Spinal cord (tissue), 10 donors: ENCODE results near the gene CSNK1A1. TPM values are rescaled to one million over a fixed set of nuclear protein-coding genes. Genes with fewer than 3 reads are reported as not detected.
A peak's percentile ranks its signal among the peaks of the same experiment; 100 is the strongest.

Experiments
- DNase-seq, 6 donors: peaks; one replicate each; pipeline versions ENCODE4 v3.0.0 to v3.0.0-alpha.2; 2013 to 2015; ENCODE audit warnings: low spot score in 6 of 6, low read depth in 4 of 6
- H3K27ac ChIP-seq: one replicate; pipeline ENCODE4 v1.5.1; 2013; ENCODE audit warnings: low read depth, low read length, control low read depth
- H3K27me3 ChIP-seq: one replicate; pipeline ENCODE4 v1.6.1; 2013; ENCODE audit warnings: low read length; ENCODE audit not compliant: control insufficient read depth, insufficient read depth
- H3K36me3 ChIP-seq: one replicate; pipeline ENCODE4 v1.6.1; 2013; ENCODE audit warnings: low read length; ENCODE audit not compliant: control insufficient read depth, insufficient read depth
- H3K4me1 ChIP-seq: one replicate; pipeline ENCODE4 v1.6.1; 2013; ENCODE audit warnings: low read length; ENCODE audit not compliant: control insufficient read depth, insufficient read depth
- H3K4me3 ChIP-seq: one replicate; pipeline ENCODE4 v1.5.1; 2013; ENCODE audit warnings: low read depth, low read length, control low read depth
- H3K9me3 ChIP-seq: one replicate; pipeline ENCODE4 v1.6.1; 2013; ENCODE audit warnings: low read length; ENCODE audit not compliant: control insufficient read depth, insufficient read depth
- whole genome bisulfite sequencing: methylation state at CpG from one replicate; pipeline ENCODE4 v1.1.5; 2013; ENCODE audit warnings: missing lambda C conversion rate; ENCODE audit not compliant: insufficient coverage; 5-methylcytosine and 5-hydroxymethylcytosine counted together
- polyA plus RNA-seq, 2 donors: library from polyadenylated mRNA; unstranded; fragments of 120-200 nt; gene quantifications; one replicate each; pipeline ENCODE4 v1.2.1, GENCODE V29; 2013; ENCODE audit not compliant: insufficient read length in 2 of 2
- total RNA-seq, 2 donors: library from RNA; depleted of rRNA in 1 of 2; stranded (reverse); fragments of 120-200 nt in 1 of 2; fragments of >200 nt in 1 of 2; gene quantifications; one replicate each; pipeline versions ENCODE4 v1.2.3 to v1.2.4, GENCODE V29; 2013 to 2014
- donor health status: healthy.

CSNK1A1 gene
- total and polyA plus RNA-seq, 4 donors: 145 to 310 (median 226) TPM

DNA sequence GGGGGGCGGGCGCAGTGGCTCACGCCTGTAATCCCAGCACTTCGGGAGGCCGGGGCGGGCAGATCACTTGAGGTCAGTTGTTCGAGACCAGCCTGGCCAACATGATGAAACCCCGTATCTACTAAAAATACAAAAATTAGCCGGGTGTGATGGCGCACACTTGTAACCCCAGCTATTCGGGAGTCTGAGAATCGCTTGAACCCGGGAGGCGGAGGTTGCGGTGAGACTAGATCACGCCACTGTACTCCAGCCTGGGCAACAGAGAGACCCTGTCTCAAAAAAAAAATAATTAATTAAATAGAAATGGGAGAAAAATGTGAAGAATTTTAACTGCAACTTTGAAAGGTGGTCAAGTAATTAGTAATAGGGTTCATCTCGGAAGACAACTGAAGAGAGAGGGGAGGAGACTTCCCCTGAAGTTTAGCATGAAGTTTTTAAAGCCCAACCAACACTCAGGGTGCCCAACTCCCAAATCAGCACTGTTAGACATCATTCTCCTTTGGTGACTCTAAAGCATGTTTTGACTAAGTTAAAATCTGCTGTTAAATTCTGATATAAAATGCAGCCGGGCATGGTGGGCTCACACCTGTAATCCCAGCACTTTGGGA, 1.4 kb upstream of the CSNK1A1 start:
- no peak overlapping the region for H3K4me3 ChIP-seq
- H3K9me3 ChIP-seq: no peaks in the 10 kb centered on the region
- no peak overlapping the region for H3K27ac ChIP-seq
- H3K27me3 ChIP-seq: no peaks in the 10 kb centered on the region
- 100% methylated on average over 1 of the region's 18 CpGs for WGBS
- no peak for DNase-seq
- peaks cover 7% of the 10 kb centered on the region for H3K36me3 ChIP-seq
- H3K4me1 ChIP-seq: peaks cover 14% of the 10 kb centered on the region

GRCh38 chr5:149552038-149552494, 827 bp upstream of the CSNK1A1 start:
- peaks cover 15% of the 10 kb centered on the region for H3K4me1 ChIP-seq
- peak overlapping the region; percentile 95 for H3K4me3 ChIP-seq
- no peak for DNase-seq
- peaks cover 7% of the 10 kb centered on the region for H3K36me3 ChIP-seq
- peak overlapping the region; percentile 97 for H3K27ac ChIP-seq
- no peaks in the 10 kb centered on the region for H3K27me3 ChIP-seq
- no peaks in the 10 kb centered on the region for H3K9me3 ChIP-seq
- WGBS: no CpG with 5 or more reads among the region's 6 CpGs

DNA sequence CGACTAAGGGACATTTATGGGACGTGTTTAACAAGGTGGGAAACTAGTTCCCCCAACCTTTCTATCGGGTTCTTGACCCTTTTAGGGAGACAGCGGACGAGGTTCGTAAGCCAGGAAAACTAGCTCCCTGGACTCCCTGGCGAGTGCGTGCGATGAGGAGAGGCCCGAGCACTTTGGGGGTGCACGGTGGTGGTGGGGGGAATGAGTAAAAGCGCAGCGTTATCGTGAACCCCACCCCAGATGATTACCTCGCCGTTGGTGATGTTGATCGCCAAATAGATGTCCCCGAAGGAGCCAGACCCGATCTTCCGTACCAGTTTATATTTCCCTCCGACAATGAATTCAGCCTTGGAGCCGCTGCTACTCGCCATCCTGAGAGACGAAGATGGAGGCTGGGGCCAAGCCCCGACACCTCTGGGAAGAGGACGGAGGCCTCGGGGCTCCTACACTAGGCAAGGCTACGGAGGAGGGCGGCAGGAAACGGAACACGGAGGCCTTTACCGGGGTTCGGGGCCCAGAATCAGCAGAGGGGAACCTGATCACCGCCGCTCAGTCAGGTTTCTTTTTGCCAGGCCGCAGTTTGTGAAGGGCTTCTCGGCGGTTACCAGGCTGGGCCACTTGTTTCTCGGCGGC, 529 bp downstream of the CSNK1A1 start:
- under 1% methylated on average over 36 of the region's 40 CpGs for WGBS
- Histone ChIP-seq H3K36me3 (peaks cover 14% of the 10 kb centered on the region), H3K4me3 (peak overlapping the region; percentile 95), H3K27ac (peak overlapping the region; percentile 97), H3K4me1 (peaks cover 21% of the 10 kb centered on the region), H3K27me3 (no peaks in the 10 kb centered on the region), H3K9me3 (no peaks in the 10 kb centered on the region)
- peak in 2 of 6 donors; percentile 28 to 31 for DNase-seq

GRCh38 chr5:149550268-149550583, 1.0 kb downstream of the CSNK1A1 start:
- peaks cover 19% of the 10 kb centered on the region for H3K36me3 ChIP-seq
- peaks cover 26% of the 10 kb centered on the region for H3K4me1 ChIP-seq
- peak overlapping the region; percentile 95 for H3K4me3 ChIP-seq
- DNase-seq: no peak
- WGBS: 0% methylated on average over 12 of the region's 12 CpGs
- no peaks in the 10 kb centered on the region for H3K9me3 ChIP-seq
- peak overlapping the region; percentile 97 for H3K27ac ChIP-seq
- no peaks in the 10 kb centered on the region for H3K27me3 ChIP-seq

- peak in 4 of 6 donors; percentile 57 to 91 (median 72) for DNase-seq
- no peaks in the 10 kb centered on the region for H3K27me3 ChIP-seq
- H3K4me3 ChIP-seq: peak overlapping the region; percentile 95
- H3K27ac ChIP-seq: peak overlapping the region; percentile 97
- 0% methylated on average over 21 of the region's 25 CpGs for WGBS
- no peaks in the 10 kb centered on the region for H3K9me3 ChIP-seq
- peaks cover 24% of the 10 kb centered on the region for H3K36me3 ChIP-seq
- peaks cover 31% of the 10 kb centered on the region for H3K4me1 ChIP-seq
Measured at GRCh38 chr5:149549461-149550267, 1.6 kb downstream of the CSNK1A1 start.

- no peaks in the 10 kb centered on the region for H3K27me3 ChIP-seq
- peaks cover 32% of the 10 kb centered on the region for H3K4me1 ChIP-seq
- H3K9me3 ChIP-seq: no peaks in the 10 kb centered on the region
- H3K27ac ChIP-seq: no peak overlapping the region
- no peak overlapping the region for H3K4me3 ChIP-seq
- peaks cover 25% of the 10 kb centered on the region for H3K36me3 ChIP-seq
- no peak for DNase-seq
Measured at GRCh38 chr5:149546974-149547373, 4.3 kb downstream of the CSNK1A1 start.

- Histone ChIP-seq H3K4me1 (peaks cover 32% of the 10 kb centered on the region), H3K36me3 (peaks cover 29% of the 10 kb centered on the region), H3K27ac (no peak overlapping the region), H3K9me3 (no peaks in the 10 kb centered on the region), H3K27me3 (no peaks in the 10 kb centered on the region), H3K4me3 (no peak overlapping the region)
- DNase-seq: no peak
- 84% methylated on average over 6 of the region's 6 CpGs for WGBS
Measured at GRCh38 chr5:149545327-149545726, 5.9 kb downstream of the CSNK1A1 start.

DNA sequence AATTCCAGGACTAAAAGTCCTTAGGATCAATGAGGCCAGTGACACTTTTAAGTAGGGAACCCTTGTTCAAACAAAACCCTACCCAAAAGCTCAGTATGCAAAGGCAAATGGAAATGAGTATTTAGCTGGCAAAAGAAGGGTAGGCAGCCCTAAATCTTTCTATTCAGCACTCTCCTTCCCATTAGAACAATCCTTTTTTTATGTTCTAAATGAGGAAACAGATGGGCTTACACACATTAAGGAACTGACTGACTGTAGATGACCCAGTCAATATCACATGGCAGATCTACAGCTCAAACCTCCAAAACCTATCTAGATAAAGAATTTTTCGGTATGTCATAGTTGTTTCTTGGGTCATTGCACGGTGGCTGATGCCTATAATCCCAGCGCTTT, 7.2 kb downstream of the CSNK1A1 start:
- peaks cover 32% of the 10 kb centered on the region for H3K4me1 ChIP-seq
- H3K36me3 ChIP-seq: peaks cover 29% of the 10 kb centered on the region
- WGBS: no CpG with 5 or more reads among the region's 3 CpGs
- H3K4me3 ChIP-seq: no peak overlapping the region
- peak in 2 of 6 donors; percentile 41 to 57 for DNase-seq
- no peaks in the 10 kb centered on the region for H3K9me3 ChIP-seq
- no peaks in the 10 kb centered on the region for H3K27me3 ChIP-seq
- H3K27ac ChIP-seq: no peak overlapping the region

DNA sequence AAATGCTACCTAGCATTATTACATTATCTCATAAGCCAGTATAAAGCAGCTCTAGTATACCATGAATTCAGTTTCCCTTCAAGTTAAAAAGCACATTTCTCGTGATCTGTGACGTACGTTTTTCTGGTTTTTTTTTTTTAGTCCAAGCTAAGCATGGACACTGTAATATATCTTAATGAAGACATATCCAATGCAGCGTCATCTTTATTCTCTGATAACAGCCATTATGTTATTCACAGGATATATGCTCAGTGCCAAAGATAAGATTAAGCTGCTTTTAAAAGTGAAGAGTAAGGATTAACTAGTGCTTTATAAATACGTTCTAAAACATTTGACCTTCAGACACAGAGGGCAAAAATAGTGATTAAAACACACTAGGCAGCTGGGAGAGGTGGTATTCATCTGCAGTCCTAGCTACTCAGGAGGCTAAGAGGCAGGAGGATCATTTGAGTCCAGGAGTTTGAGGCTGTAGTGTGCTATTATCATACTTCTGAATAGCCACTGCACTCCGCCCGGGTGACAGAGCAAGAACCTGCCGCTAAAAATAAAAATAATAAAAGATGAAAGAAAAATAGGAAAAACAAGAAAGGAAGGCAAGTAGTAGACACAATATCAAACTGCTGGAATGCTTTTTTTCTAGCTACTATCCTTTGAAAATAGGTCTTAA, 7.7 kb downstream of the CSNK1A1 start:
- no peak for DNase-seq
- peaks cover 30% of the 10 kb centered on the region for H3K4me1 ChIP-seq
- H3K36me3 ChIP-seq: peaks cover 29% of the 10 kb centered on the region
- no peaks in the 10 kb centered on the region for H3K9me3 ChIP-seq
- H3K27ac ChIP-seq: no peak overlapping the region
- H3K4me3 ChIP-seq: no peak overlapping the region
- H3K27me3 ChIP-seq: no peaks in the 10 kb centered on the region
- WGBS: no CpG with 5 or more reads among the region's 8 CpGs
